Memory B cell (primary cell): ENCODE measurements around the gene APBB2.

Experiments
- ATAC-seq: fragments of 150-1000 bp; cut with Tn5 transposase; 2 replicates; pipeline ENCODE4 v1.10.0; 2021; ENCODE audit warnings: low read depth, mild to moderate bottlenecking, moderate library complexity
- DNase-seq, 2 donors: peaks; one replicate each; pipeline ENCODE4 v3.0.0; 2022; ENCODE audit warnings: low spot score in 2 of 2
- H3K27ac Mint-ChIP-seq: one replicate; pipeline ENCODE4 v1.8.0; 2022; ENCODE audit warnings: mild to moderate bottlenecking, moderate library complexity, mixed read lengths
- H3K27me3 Mint-ChIP-seq: one replicate; pipeline ENCODE4 v1.8.0; 2022; ENCODE audit warnings: mixed read lengths
- H3K36me3 Mint-ChIP-seq: one replicate; pipeline ENCODE4 v1.8.0; 2022; ENCODE audit warnings: mild to moderate bottlenecking, mixed read lengths
- H3K4me1 Mint-ChIP-seq: one replicate; pipeline ENCODE4 v1.8.0; 2022; ENCODE audit warnings: mixed read lengths
- H3K4me3 Mint-ChIP-seq: one replicate; pipeline ENCODE4 v1.8.0; 2022; ENCODE audit warnings: mild to moderate bottlenecking, moderate library complexity, mixed read lengths
- H3K9me3 Mint-ChIP-seq: one replicate; pipeline ENCODE4 v1.8.0; 2022; ENCODE audit warnings: mixed read lengths

The APBB2 gene

GRCh38 chr4:41209187-41209586 lies 5.2 kb downstream of the APBB2 start:
- DNase-seq (no peak), ATAC-seq (no peak)
- peaks cover 14% of the 10 kb centered on the region for H3K27me3 Mint-ChIP-seq
- no peaks in the 10 kb centered on the region for H3K9me3 Mint-ChIP-seq
- H3K4me3 Mint-ChIP-seq, result no peak overlapping the region
- H3K36me3 Mint-ChIP-seq, result no peaks in the 10 kb centered on the region
- H3K27ac Mint-ChIP-seq, result no peak overlapping the region
- peaks cover 5% of the 10 kb centered on the region for H3K4me1 Mint-ChIP-seq

GRCh38 chr4:41207291-41207831 lies 7.0 kb downstream of the APBB2 start:
- ATAC-seq (no peak), DNase-seq (no peak)
- Mint-ChIP-seq H3K27ac (no peak overlapping the region), H3K27me3 (peaks cover 10% of the 10 kb centered on the region), H3K36me3 (no peaks in the 10 kb centered on the region), H3K9me3 (no peaks in the 10 kb centered on the region), H3K4me3 (no peak overlapping the region), H3K4me1 (no peaks in the 10 kb centered on the region)

- Mint-ChIP-seq H3K4me1 (no peaks in the 10 kb centered on the region), H3K4me3 (no peak overlapping the region), H3K36me3 (no peaks in the 10 kb centered on the region), H3K27me3 (peaks cover 14% of the 10 kb centered on the region), H3K9me3 (no peaks in the 10 kb centered on the region), H3K27ac (no peak overlapping the region)
- ATAC-seq (no peak), DNase-seq (no peak)
These were observed 8.4 kb downstream of the APBB2 start for GRCh38 chr4:41205854-41206460.

- Mint-ChIP-seq H3K4me3 (no peak overlapping the region), H3K27ac (no peak overlapping the region), H3K27me3 (peaks cover 18% of the 10 kb centered on the region), H3K9me3 (no peaks in the 10 kb centered on the region), H3K36me3 (no peaks in the 10 kb centered on the region), H3K4me1 (no peaks in the 10 kb centered on the region)
- ATAC-seq (no peak), DNase-seq (no peak)
These were observed 9.2 kb downstream of the APBB2 start for GRCh38 chr4:41205130-41205529.

- DNase-seq, result no peak
- no peak for ATAC-seq
- Mint-ChIP-seq H3K27me3 (peaks cover 18% of the 10 kb centered on the region), H3K9me3 (no peaks in the 10 kb centered on the region), H3K36me3 (no peaks in the 10 kb centered on the region), H3K4me1 (no peaks in the 10 kb centered on the region), H3K27ac (no peak overlapping the region), H3K4me3 (no peak overlapping the region)
These were observed 9.9 kb downstream of the APBB2 start for GRCh38 chr4:41204400-41204978.

- no peaks in the 10 kb centered on the region for H3K4me1 Mint-ChIP-seq
- DNase-seq (no peak), ATAC-seq (no peak)
- no peaks in the 10 kb centered on the region for H3K36me3 Mint-ChIP-seq
- H3K9me3 Mint-ChIP-seq, result no peaks in the 10 kb centered on the region
- H3K27ac Mint-ChIP-seq, result no peak overlapping the region
- H3K4me3 Mint-ChIP-seq, result no peak overlapping the region
- peaks cover 15% of the 10 kb centered on the region for H3K27me3 Mint-ChIP-seq
These were observed 10.5 kb downstream of the APBB2 start for GRCh38 chr4:41203841-41204240.

GRCh38 chr4:41202820-41203568 lies 11.3 kb downstream of the APBB2 start:
- no peak overlapping the region for H3K4me3 Mint-ChIP-seq
- peaks cover 12% of the 10 kb centered on the region for H3K27me3 Mint-ChIP-seq
- H3K27ac Mint-ChIP-seq, result no peak overlapping the region
- H3K36me3 Mint-ChIP-seq, result no peaks in the 10 kb centered on the region
- DNase-seq (no peak), ATAC-seq (no peak)
- no peaks in the 10 kb centered on the region for H3K4me1 Mint-ChIP-seq
- no peaks in the 10 kb centered on the region for H3K9me3 Mint-ChIP-seq

GRCh38 chr4:41202356-41202755 lies 12.0 kb downstream of the APBB2 start:
- DNase-seq, result no peak
- no peak for ATAC-seq
- H3K36me3 Mint-ChIP-seq, result no peaks in the 10 kb centered on the region
- no peak overlapping the region for H3K27ac Mint-ChIP-seq
- H3K4me1 Mint-ChIP-seq, result no peaks in the 10 kb centered on the region
- H3K9me3 Mint-ChIP-seq, result no peaks in the 10 kb centered on the region
- peaks cover 12% of the 10 kb centered on the region for H3K27me3 Mint-ChIP-seq
- no peak overlapping the region for H3K4me3 Mint-ChIP-seq

GRCh38 chr4:41200486-41201017 lies 13.8 kb downstream of the APBB2 start:
- ATAC-seq (no peak), DNase-seq (no peak)
- no peaks in the 10 kb centered on the region for H3K4me1 Mint-ChIP-seq
- no peaks in the 10 kb centered on the region for H3K36me3 Mint-ChIP-seq
- H3K27ac Mint-ChIP-seq, result no peak overlapping the region
- no peaks in the 10 kb centered on the region for H3K9me3 Mint-ChIP-seq
- H3K27me3 Mint-ChIP-seq, result peaks cover 12% of the 10 kb centered on the region
- H3K4me3 Mint-ChIP-seq, result no peak overlapping the region

- no peaks in the 10 kb centered on the region for H3K36me3 Mint-ChIP-seq
- H3K9me3 Mint-ChIP-seq, result peaks cover 3% of the 10 kb centered on the region
- H3K4me3 Mint-ChIP-seq, result no peak overlapping the region
- no peaks in the 10 kb centered on the region for H3K4me1 Mint-ChIP-seq
- peaks cover 12% of the 10 kb centered on the region for H3K27me3 Mint-ChIP-seq
- no peak for DNase-seq
- no peak for ATAC-seq
- no peak overlapping the region for H3K27ac Mint-ChIP-seq
These were observed 14.6 kb downstream of the APBB2 start for GRCh38 chr4:41199788-41200187.

GRCh38 chr4:41197996-41198395 lies 16.3 kb downstream of the APBB2 start:
- DNase-seq (no peak), ATAC-seq (no peak)
- H3K4me3 Mint-ChIP-seq, result no peak overlapping the region
- H3K4me1 Mint-ChIP-seq, result no peaks in the 10 kb centered on the region
- peaks cover 3% of the 10 kb centered on the region for H3K9me3 Mint-ChIP-seq
- H3K27ac Mint-ChIP-seq, result no peak overlapping the region
- peaks cover 12% of the 10 kb centered on the region for H3K27me3 Mint-ChIP-seq
- no peaks in the 10 kb centered on the region for H3K36me3 Mint-ChIP-seq

GRCh38 chr4:41197495-41197894 lies 16.8 kb downstream of the APBB2 start:
- no peak overlapping the region for H3K4me3 Mint-ChIP-seq
- no peaks in the 10 kb centered on the region for H3K36me3 Mint-ChIP-seq
- H3K9me3 Mint-ChIP-seq, result peaks cover 3% of the 10 kb centered on the region
- ATAC-seq (no peak), DNase-seq (no peak)
- no peak overlapping the region for H3K27ac Mint-ChIP-seq
- no peaks in the 10 kb centered on the region for H3K4me1 Mint-ChIP-seq
- peaks cover 12% of the 10 kb centered on the region for H3K27me3 Mint-ChIP-seq

GRCh38 chr4:41196633-41197332 lies 17.6 kb downstream of the APBB2 start:
- ATAC-seq (no peak), DNase-seq (no peak)
- H3K27ac Mint-ChIP-seq, result no peak overlapping the region
- H3K9me3 Mint-ChIP-seq, result peaks cover 3% of the 10 kb centered on the region
- no peak overlapping the region for H3K4me3 Mint-ChIP-seq
- no peaks in the 10 kb centered on the region for H3K4me1 Mint-ChIP-seq
- peaks cover 7% of the 10 kb centered on the region for H3K27me3 Mint-ChIP-seq
- H3K36me3 Mint-ChIP-seq, result no peaks in the 10 kb centered on the region

GRCh38 chr4:41192136-41192535 lies 22.2 kb downstream of the APBB2 start:
- Mint-ChIP-seq H3K36me3 (no peaks in the 10 kb centered on the region), H3K4me1 (no peaks in the 10 kb centered on the region), H3K9me3 (peaks cover 3% of the 10 kb centered on the region), H3K4me3 (no peak overlapping the region), H3K27me3 (peaks cover 2% of the 10 kb centered on the region), H3K27ac (no peak overlapping the region)
- DNase-seq (no peak), ATAC-seq (no peak)
